ENCODE measurements around the gene MSMB.

GRCh38 chr10:46055771-46056170, 9.7 kb upstream of the MSMB start:
- TF ChIP-seq FOS (IDR thresholded peaks at IDR 0.05; ENCODE audit: low read depth, low read length) (no peak), CTCF (conservative IDR thresholded peaks at IDR 0.05; ENCODE audit: low read depth, low read length) (no peak), POLR2A (IDR thresholded peaks at IDR 0.05; ENCODE audit: low read depth, low read length) (no peak), MAZ (IDR thresholded peaks at IDR 0.05; ENCODE audit: borderline replicate concordance, low read depth, low read length) (no peak), RFX5 (IDR thresholded peaks at IDR 0.05; ENCODE audit: low read depth, low read length) (no peak), SMC3 (IDR thresholded peaks at IDR 0.05; ENCODE audit: low read depth, low read length) (no peak), MAFK (IDR thresholded peaks at IDR 0.05; ENCODE audit: low read depth, low read length) (no peak), CHD1 (IDR thresholded peaks at IDR 0.05; ENCODE audit: low read depth, low read length) (no peak), CEBPB (IDR thresholded peaks at IDR 0.05; ENCODE audit: low read depth, low read length) (no peak), RAD21 (IDR thresholded peaks at IDR 0.05; ENCODE audit: low read length) (no peak)
